Mesenteric fat pad (tissue), 1 donor: ENCODE results near the gene ZRSR2. TPM values are rescaled to one million over a fixed set of nuclear protein-coding genes. Genes with fewer than 3 reads are reported as not detected.
"Not testable (repeated sequence)": the region's sequence is repeated elsewhere in the genome, so short reads cannot be mapped to it uniquely, and the experiment has no call there.

ENCODE experiments used
- DNase-seq: peaks from one replicate; pipeline ENCODE4 v3.0.0-alpha.2; 2020; ENCODE audit warnings: low spot score
- long read RNA-seq: library from polyadenylated mRNA; unstranded; transcript quantifications from one replicate; pipeline ENCODE4 v2.0.0, GENCODE V29; 2020
- total RNA-seq: library from RNA; stranded (reverse); fragmentation: NEBNext Ultra II Directional; extraction: Animal tissue kit (Norgen Biotek cat#: 25700); gene quantifications from one replicate; pipeline ENCODE4 v1.2.1, GENCODE V29; 2021
- donor health status: DM: yes; HTN: yes; CAD: no.

ZRSR2 gene, protein sequence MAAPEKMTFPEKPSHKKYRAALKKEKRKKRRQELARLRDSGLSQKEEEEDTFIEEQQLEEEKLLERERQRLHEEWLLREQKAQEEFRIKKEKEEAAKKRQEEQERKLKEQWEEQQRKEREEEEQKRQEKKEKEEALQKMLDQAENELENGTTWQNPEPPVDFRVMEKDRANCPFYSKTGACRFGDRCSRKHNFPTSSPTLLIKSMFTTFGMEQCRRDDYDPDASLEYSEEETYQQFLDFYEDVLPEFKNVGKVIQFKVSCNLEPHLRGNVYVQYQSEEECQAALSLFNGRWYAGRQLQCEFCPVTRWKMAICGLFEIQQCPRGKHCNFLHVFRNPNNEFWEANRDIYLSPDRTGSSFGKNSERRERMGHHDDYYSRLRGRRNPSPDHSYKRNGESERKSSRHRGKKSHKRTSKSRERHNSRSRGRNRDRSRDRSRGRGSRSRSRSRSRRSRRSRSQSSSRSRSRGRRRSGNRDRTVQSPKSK
- 9.9 TPM for total RNA-seq
- long read RNA-seq, partial matches to known transcripts: 1 of 9 reads
- long read RNA-seq, other reads (novel, unspliced or antisense): 6 of 9 reads

DNA sequence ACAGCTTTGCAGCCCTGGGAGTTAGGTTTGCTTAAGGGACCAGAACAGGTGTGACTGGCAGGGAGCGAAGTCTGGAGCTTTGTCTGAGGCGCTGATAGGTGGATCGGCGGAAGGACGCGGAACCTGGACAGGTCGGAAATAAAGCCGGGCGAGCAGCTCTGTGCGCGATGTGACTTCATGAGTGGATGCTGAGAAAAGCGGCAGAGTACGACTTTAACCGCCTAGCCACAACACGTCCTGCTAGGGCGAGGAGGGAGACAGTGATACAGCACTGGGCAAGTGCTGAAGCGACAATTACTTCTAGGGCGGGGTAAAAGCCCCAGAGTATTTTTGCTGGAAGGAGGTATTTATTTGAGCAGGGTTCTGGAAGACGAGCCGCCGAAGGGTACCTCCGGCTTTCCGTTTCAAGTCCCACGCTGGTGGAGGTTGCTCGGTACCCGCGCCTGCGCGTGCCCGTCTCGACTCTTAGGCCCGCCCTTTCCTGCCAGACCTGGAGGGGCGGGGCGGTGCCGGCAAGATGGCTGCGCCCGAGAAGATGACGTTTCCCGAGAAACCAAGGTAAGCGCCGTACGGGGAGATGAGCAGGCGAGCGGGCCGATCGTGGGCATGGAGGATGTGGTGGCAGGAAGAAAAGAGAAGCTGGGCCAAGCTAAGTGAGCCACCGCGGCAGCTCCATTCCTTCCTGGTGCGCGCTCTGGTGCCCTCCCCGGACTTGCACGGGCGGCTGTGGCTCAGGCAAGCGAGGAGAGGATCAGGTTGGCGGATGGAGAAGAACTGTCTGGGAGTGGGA is at the start of gene ZRSR2:
Gene ZRSR2 (plus strand): TSS at position 506 of the 790 bp plus-strand sequence. CDS start 12 bp downstream, at position 518.
- peak; percentile 93 for DNase-seq

DNA sequence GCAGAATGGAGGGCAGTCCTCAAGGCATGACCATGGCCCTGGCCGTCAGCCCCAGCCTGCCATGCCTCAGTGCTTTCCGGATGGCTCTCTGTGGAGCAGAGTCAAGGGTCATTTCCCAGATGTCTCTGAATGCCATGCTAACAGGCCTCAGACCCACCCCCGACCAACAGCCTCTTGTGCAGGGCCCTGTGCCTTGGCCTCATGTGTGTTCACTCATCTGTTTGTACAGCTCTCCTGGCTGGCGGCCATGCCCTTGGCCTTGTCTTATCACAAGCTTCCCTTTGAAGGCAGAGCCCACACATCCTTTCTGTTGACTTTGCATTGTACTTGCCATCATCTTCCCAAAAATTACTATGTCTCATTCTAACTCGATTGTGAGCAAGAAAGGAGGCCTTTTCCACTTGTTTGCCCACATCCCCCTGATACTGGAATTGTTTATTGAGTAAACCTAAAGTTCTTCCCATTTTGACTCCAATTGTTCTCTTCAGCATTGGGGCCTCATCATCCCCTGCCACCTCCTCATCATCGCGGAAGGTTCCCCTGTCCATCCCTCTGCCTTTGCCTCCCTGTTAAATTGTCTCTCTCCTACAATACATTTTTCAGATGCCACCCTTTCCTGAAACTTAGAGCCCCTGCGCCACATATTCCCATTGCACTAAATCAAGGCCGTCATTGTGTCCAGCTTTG is 46.0 kb upstream of the ZRSR2 start:
- no peak for DNase-seq

DNA sequence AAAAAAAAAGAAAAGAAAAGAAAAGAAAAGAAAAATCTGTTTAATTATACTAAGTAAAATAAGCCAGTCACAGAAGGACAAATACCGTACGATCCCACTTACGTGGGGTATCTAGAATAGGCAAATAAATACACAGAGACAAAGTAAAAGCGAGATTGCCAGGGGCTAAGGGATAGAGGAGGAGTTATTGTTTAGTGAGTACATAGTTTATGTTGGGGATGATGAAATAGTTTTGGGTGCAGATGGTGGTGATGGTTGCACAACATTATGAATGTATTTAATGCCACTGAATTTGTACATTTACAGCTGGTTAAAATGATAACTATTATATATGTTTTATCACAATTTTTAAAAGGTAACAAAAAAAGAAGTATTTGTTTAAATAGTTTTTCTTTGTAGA is 45.1 kb upstream of the ZRSR2 start:
- no peak for DNase-seq

DNA sequence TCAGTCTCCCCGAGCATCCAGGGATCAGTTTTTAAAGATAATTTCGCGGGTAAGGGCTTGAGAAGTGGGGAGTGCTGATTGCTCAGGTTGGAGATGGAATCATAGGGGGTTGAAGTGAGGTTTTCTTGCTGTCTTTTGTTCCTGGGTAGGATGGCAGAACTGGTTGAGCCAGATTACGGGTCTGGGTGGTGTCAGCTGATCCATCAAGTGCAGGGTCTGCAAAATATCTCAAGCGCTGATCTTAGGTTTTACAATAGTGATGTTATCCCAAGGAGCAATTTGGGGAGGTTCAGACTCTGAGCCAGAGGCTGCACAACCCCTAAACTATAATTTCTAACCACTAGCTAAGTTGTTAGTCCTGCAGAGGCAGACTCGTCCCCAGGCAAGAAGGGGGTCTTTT is 43.6 kb upstream of the ZRSR2 start:
- DNase-seq: not testable (repeated sequence)

DNA sequence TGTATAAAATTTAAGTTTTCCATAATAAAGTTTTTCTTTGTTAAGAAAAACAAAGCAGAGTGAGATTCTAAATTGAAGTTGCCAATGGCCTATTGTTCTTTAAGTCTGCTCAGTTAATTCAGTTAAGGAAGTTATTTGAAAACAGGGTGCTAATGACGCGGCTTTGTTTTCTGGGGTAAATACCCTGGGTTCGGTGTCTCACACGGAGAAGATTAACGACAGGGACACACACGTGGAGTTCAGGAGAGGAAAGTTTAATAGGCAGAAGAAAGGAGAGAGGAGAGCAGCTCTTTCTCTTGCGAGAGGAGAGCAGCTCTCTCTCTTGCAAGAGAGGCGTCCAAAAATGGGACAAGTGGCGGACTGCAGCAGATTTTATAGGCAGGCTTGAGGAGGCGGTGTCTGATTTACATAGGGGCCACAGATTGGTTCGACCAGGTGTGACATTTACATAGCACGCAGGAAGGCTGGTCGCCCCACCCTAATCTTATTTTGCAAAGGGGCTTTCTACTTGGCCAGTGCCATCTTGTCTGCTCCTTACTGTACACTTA is 42.6 kb upstream of the ZRSR2 start:
- no peak for DNase-seq

DNA sequence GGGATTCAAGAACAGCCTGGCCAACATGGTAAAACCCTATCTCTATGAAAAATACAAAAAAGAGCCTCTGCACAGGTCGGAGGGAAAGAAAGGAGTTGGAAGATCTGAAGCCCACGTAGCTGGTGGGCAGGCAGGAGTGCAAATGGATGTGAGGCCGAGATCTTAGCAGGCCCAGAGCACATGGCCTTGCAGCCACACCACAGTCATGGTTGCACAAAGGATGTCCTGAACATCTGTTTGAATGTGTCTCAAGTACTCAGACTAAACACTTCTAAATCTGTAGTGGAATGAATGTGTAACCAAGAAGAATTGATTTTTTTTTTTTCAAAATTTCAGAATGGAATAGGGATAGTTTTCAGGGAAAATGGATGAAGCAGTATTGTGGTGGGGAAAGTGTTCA is 41.4 kb upstream of the ZRSR2 start:
- no peak for DNase-seq

DNA sequence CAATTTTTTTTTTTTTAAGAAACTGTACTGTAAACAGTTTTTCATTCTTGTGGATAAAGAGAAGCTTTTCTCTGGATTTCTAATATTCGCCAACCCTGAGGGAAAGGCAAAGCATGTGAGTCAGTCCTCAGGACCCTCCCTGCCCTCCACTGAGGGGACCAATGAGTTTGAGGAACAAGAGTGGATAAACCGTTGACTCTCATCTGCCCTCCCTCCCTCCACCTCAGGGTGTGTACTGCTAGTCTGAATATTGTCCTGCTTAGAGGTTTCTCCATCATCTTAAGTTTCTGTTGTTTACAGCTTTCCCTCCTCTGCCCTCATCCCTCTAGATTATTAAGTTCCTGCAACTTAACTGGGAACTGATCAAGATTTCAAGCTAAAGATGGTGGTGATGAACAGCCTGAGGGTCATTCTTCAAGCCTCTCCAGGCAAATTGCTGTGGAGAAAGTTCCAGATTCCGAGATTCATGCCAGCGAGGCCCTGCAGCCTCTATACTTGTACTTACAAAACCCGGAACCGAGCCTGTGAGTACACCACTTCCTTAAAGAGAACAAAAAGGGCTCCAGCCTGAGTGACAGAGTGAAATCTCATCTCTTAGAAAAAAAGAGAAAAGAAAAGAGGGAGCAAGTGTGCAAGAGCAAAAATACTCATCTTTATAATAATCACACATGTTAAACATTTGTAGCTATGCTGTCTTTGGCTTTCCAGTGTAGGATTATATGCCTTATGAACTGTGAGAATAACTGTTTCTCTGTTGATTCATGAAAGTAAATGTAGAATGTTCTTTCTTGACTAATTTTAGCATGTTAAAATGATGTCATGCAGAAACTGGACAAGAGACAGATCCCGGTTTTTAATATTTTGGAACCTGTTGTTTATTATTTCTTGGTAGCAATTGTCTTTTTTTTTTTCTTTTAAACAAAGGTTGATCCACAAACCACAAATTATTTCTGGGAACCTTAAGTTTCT is 40.4 kb upstream of the ZRSR2 start:
- no peak for DNase-seq

DNA sequence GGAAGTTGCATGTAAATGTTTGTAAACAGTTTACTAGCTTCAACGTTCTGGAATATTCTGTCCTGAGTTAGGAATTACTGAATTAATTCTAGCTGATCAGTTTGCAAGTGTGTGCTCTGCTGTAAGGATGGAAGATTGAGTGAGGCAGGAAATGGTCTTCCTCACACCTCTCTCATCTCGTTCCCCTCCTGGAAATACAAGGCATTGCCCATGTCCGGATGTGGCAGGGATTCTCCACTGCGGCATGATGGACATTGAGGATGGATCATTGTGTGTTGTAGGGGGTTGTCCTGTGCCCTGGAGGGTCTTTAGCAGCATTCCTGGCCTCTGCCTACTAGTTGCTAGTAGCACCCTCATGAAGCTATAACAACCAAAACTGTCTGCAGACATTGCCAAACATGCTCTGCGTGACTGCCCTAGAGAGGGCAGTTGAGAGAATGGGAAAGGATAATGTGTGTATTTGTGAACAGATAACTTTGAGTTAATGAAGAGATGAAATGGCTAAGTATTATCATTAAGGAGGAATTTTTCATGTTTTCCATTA is 39.6 kb upstream of the ZRSR2 start:
- no peak for DNase-seq

DNA sequence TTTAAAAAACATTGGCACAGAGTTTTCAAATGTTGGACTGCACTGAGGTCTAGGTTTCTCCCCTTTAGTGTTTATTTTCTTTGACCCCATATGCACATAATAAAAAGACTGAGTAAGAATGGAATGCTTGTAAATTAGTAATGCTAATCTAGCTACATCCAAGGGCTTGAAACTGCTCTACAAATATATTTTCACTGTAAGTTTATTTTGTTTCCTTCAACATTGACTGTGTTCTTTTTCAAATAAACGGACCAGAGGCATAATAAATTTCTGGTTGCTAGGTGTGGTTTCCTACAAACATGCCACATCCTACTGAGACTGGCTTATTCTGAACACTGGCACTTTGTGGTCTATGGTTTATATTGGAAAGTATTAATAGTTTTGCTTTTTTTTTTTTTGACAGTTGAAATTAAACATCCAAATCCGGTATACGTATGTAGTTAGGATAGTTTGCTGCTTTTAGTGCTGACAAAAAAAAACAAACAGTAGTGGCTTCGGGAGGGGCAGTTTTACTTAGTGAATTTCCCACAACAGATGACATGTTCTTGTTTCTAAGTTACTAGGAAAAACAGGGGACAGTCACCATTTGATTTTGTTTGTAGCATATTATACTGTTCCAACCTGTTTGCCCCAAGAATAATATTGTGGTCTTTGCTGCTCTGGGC is 39.0 kb upstream of the ZRSR2 start:
- no peak for DNase-seq

DNA sequence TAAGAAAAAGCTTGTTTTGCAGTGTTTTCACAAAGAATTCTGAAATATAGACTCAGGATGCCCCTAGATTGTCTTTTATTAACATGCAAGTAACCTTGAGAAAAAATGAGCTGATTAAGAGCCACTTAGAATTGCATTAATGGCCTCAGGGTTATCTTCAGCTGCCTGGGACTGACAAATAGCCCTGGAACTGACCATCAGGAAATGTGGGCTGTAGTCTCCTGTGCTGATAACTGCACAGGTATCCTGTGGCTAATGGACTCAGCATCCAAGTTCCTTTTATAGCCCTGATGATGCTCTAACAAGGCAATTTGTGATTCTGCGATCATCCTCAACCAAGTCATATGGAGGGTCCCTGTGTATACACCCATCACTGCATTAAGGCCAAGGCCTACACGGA is 35.2 kb upstream of the ZRSR2 start:
- no peak for DNase-seq

DNA sequence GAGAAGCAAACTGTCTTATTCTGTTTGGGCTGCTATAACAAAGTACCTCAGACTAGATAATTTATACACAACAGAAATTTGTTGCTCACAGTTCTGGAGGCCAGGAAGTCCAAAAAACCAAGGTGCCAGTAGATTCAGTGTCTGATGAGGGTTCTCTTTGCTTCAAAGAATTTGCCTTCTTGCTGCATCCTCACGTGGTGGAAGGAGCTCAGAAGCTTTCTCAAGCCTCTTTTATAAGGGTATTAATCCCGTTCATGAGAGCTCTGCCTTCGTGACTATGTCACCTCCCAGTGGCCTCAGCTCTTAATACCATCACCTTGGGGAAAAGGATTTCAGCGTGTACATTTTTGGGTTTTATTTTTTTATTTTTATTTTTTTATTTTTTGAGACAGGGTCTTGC is 32.1 kb upstream of the ZRSR2 start:
- no peak for DNase-seq

DNA sequence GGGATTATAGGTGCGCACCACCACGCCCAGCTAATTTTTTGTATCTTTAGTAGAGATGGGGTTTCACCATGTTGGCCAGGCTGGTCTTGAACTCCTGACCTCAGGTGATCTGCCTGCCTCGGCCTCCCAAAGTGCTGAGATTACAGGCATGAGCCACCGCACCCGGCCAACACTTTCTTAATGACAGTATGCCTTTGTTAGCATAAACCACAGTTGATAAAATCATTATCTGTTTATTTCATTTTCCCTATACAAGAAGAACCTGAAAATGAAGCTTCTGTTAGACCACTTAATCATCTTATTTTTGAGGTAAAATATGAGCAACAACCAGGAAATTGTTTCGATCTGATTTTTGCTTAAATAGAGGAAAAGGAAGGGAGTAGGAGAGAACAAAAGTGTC is 30.4 kb upstream of the ZRSR2 start:
- DNase-seq: not testable (repeated sequence)

DNA sequence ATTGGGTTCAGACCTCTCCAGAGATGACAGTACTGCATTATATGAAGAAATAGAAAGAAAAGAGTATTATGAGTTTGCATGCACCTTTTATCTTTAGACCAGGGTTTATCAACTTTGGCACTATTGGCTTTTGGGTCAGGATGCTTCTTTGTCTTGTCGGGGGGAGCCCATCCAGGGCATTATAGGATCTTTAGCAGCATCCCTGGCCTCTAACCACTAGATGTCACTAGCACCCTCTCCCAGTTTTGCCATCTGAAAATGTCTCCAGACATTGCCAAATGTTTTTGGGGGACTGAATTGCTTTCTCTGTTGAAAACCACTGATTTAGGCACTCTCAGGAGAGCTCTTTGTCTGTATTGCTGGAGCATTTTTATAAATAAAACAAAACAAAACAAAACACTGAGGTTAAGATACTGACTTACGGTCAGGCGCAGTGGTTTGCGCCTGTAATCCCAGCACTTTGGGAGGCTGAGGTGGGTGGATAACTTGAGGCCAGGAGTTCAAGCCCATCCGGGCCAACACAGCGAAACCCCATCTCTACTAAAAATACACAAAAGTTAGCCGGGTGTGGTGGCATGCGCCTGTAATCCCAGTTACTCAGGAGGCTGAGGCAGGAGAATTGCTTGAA is 28.6 kb upstream of the ZRSR2 start:
- no peak for DNase-seq

DNA sequence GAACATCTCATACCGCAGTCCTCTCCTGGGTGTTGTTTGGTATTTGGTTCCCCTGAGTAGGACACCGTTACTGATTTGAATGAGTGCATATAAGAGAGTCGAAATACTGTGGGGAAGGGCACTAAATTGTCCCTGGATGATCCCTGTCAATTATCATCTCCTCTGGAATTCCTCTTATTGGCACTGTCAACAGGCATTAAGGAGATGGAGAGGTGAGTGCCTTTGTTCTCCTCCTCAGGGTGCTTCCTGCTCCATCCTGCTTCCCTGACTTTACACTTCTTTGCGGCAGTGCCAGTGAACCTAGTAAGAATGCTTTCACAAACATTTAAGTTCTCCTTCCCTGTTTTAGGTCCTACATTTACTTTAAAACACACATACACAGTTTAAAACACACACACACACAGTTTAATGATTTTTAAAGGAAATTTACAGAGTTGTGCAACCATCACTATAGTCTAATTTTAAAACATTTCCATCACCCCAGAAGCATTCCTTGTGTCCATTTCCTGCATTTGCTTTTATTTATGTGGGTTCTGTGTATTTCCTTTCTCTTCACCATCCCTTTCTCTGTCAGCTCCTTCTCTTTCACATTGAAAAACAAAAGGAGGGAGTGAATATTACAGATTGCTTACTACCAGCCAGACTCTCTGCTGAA is 20.9 kb upstream of the ZRSR2 start:
- no peak for DNase-seq

DNA sequence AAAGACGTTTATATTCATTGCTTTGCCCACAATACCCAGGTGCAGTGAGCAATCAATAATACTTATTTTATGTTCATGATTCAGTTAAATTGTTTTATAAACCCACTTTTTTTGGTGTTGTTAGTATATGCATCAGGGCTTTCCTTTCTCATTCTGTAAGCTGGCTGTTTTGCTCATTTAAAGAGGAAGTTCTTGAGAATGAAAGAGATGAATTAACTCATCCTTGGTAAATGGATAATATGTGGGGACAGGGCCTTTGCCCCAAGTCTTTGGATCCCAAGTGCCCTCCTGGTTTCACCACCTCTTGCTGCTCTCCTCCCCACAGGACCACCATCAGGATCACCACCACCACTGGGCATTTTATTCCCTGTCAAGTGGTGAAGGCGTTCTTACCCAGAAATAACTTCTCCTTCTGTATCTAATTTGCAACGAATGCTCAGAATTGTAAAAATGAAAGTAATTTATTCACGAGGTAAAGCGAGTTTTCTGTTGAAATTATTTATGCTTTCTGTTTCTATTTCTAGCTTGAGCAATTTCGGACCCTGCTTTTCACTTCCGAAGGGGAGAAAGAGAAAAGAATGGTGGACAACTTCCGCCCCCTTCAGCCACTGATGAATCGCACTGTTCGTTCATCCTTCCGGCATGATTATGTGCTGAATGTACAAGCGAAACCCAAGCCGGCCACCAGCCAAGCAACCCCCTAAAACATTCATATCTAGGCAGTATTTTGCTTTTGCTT is 8.2 kb upstream of the ZRSR2 start:
- DNase-seq: no peak

DNA sequence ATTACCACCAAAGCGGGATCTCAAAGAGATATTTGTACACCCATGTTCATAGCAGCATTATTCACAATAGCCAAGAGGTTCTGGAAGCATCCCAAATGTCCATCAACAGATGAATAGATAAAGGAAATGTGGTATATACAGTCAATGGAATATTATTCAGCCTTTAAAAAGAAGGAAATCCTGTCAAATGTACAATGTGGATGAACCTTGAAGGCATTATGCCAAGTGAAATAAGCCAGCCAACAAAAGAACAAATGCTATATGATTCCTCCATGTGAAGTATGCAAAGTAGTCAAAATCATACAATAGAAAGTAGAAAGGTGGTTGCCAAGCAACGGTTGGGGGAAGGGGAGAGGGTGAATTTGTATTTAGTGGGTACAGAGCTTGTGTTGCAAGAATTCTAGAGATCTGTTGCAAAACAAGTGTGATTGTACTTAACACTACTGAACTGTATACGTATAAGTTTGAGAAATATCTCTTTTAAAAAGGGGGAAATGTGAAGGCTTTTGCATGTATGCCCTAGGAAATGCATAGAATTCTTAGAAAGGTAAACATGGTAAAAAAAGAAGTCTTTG is 5.0 kb upstream of the ZRSR2 start:
- no peak for DNase-seq

DNA sequence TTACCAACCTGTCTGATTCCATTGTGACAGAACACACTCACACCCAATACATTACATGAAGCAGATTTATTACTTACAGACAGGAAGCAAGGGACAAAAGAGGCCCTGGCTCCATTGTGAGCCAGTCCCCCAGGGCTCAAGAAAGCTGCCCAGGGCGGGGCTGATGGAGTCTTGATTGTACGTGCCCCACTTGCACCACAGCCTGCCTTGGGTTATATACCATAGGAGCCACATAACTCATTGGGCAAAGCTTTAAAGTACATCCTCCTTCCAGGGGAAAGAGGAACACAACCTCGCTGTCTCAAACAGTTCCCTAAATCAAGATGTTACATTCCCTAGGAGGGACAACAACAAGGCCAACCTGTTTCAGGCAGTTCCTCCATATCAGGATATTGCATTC is 3.4 kb upstream of the ZRSR2 start:
- DNase-seq: no peak
